Activated CD8-positive, alpha-beta memory T cell treated with anti-CD3 and anti-CD28 coated beads for 36 hours (primary cell): ENCODE results near the gene COX20. TPM values are rescaled to one million over a fixed set of nuclear protein-coding genes. Genes with fewer than 3 reads are reported as not detected.

Experiments used
- CTCF ChIA-PET: fragments of 350-600 bp; sonication (Branson Sonifier 250); formaldehyde crosslinking; loops from one replicate; lab custom pipeline; 2021; ENCODE audit warnings: antibody characterized with exemption; lab: Charles Lee
- POLR2A ChIA-PET: fragments of 350-600 bp; sonication (Branson Sonifier 250); formaldehyde crosslinking; loops from one replicate; lab custom pipeline; 2021; ENCODE audit warnings: antibody characterized with exemption; lab: Charles Lee
- total RNA-seq, 2 experiments: library from RNA; stranded (reverse); gene quantifications; one replicate each; pipeline ENCODE4 v1.2.3, GENCODE V29; 2021

Gene COX20
- total RNA-seq, 2 experiments from 2014 or later, result 35.3 to 39.7 TPM

GRCh38 chr1:244815600-244816099 is 19.8 kb upstream of the COX20 start:
- ChIA-PET POLR2A (no interaction called here), CTCF (interaction anchor here (0.6 to 1.3 kb wide), 2 partner anchors 19 to 81 kb away, joined by 3 to 4 read pairs; no protein-coding TSS in a partner anchor)

DNA sequence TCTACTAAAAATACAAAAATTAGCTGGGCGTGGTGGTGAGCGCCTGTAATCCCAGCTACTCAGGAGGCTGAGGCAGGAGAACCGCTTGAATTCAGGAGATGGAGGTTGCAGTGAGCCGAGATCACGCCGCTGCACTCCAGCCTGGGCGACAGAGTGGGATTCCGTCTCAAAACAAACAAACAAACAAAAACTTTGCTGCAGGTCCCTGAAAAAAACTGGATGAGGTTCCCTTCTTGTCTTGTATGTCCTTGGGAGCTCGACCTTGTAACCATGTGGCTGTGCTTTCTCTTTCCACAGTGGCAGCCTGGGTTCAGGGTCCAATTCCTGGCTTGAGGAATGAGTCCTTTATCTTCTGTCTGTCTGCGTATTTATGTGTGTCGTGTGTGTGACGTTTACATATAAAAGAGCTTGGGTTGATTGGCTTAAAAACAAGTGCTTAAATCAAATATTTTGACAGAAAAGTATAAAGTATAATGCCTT is 18.0 kb upstream of the COX20 start:
- ChIA-PET POLR2A (no interaction called here), CTCF (interaction anchor here (1.2 kb wide), 1 partner anchor 214 kb away, joined by 3 read pairs; no protein-coding TSS in a partner anchor)

- POLR2A ChIA-PET, result no interaction called here
- CTCF ChIA-PET, result interaction anchor here (0.6 kb wide), 1 partner anchor 204 kb away, joined by 3 read pairs; no protein-coding TSS in a partner anchor
These were observed 15.3 kb upstream of the COX20 start for GRCh38 chr1:244820131-244820530.

DNA sequence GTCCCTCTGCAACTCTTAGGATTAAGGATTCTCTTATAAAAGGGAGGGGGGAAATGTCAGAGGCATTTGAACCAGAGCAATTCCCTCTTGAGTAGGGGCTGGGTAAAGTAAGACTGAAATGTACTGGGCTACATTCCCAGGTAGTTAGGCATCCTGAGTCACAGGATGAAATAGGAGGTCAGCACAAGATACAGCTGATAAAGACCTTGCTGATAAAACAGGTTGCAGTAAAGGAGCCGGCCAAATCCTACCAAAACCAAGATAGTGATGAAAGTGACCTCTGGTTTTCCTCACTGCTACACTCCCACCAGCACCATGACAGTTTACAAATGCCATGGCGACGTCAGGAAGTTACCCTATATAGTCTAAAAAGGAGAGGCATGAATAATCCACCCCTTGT is 14.3 kb upstream of the COX20 start:
- ChIA-PET POLR2A (no interaction called here), CTCF (no interaction called here)

DNA sequence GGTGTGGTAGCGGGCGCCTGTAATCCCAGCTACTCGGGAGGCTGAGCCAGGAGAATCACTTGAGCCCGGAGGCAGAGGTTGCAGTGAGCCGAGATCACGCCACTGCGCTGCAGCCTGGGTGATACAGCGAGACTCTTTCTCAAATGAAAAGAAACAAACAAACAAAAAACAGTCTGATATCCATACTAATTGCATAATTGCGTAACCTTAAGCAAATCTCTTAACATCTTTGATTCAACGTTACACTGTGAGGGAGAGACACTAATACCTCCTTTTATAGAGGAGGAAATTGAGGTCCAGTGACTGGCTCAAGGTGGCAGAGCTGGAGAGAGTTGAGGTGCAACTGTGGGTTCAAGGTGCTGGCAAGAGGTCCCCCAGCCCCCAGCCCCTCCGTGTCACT is 12.6 kb upstream of the COX20 start:
- ChIA-PET POLR2A (no interaction called here), CTCF (no interaction called here)

GRCh38 chr1:244826712-244827111 is 8.7 kb upstream of the COX20 start:
- ChIA-PET POLR2A (no interaction called here), CTCF (interaction anchor here (0.7 kb wide), 1 partner anchor 31 kb away, joined by 4 read pairs; no protein-coding TSS in a partner anchor)

DNA sequence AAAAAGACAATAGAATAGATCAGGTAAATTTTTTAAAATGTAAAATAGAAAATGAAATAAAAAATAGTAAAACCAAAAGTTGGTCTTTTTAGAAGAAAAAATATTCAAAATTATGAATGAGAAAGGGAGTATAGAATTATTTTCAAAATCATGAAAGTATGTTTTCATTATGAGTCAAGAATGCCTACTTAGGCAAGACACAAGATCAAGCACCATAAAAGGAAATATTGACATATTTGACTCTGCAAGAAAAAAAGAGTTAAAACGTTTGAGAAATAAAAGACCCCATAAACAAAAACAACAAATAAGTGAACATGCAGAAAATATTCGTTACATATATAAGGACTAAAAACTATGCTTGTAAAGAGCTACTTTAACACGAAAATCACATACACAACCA is 4.8 kb upstream of the COX20 start:
- ChIA-PET CTCF (interaction anchor here (1.2 to 1.3 kb wide), 2 partner anchors 29 to 212 kb away, joined by 3 to 4 read pairs; no protein-coding TSS in a partner anchor), POLR2A (no interaction called here)

DNA sequence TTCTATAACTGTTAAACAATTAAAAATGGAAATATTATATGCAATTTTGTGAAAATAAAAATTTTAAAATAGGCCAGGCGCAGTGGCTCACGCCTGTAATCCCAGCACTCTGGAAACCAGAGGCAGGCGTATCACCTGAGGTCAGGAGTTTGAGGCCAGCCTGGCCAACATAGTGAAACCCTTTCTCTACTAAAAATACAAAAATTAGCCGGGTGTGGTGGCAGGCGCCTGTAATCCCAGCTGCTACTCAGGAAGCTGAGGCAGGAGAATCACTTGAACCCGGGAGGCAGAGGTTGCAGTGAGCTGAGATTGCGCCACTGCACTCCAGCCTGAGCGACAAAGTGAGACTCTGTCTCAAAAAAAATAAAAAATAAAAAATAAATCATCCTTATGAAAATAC is 2.2 kb upstream of the COX20 start:
- ChIA-PET POLR2A (interaction anchor here (0.7 to 5.5 kb wide), 3 partner anchors 30 to 188 kb away, joined by 3 to 112 read pairs (median 5); partner anchors contain the start of gene HNRNPU), CTCF (interaction anchor here (4.0 kb wide), 1 partner anchor 30 kb away, joined by 17 read pairs; the partner anchor contains the start of gene HNRNPU)

GRCh38 chr1:244833734-244834542 is 1.5 kb upstream of the COX20 start:
- ChIA-PET POLR2A (interaction anchor here (0.7 to 5.5 kb wide), 4 partner anchors 16 to 189 kb away, joined by 3 to 112 read pairs (median 10); partner anchors contain the start of gene HNRNPU), CTCF (interaction anchor here (1.1 to 4.0 kb wide), 2 partner anchors 18 to 30 kb away, joined by 3 to 17 read pairs; partner anchors contain the start of gene HNRNPU)

DNA sequence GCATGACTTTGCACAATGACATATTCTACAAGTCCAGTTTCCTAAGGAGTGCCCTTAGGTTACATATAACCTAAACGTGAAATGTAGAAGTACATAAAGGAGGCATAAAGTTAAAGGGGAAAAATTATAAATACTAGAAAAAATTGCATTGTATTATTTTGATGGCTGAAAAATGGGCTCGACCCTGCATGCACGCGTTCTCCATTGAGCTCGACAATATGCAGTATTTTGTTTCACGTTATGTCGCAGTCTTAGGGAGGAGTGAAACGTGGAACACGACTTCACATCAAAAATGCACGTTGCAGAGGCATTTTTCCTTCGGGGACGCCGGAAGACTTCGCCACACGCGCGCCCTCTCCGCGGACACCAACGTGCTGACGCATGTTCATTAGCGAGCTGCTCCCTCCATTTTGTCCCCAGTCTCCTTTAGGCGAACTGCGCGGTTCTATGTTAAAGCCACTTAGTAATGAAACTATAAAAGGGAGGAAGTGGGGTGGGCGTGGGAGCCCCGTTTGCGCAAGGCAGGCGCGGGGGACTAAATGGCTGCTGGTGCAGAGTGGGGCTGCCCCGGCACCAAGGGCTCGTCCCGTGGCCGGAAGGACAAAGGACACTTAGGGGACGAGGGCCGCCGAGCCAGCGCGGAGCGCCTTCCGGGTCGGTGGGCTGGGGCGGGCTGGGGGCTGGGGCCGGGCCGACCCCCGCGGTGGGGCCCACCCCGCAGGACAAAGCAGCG is 749 bp upstream of the COX20 start:
- ChIA-PET POLR2A (interaction anchor here (0.7 to 5.5 kb wide), 5 partner anchors 15 to 209 kb away, joined by 3 to 112 read pairs (median 5); partner anchors contain the start of gene HNRNPU), CTCF (interaction anchor here (0.7 to 4.0 kb wide), 4 partner anchors 16 to 136 kb away, joined by 3 to 17 read pairs (median 6); partner anchors contain the start of gene HNRNPU)

DNA sequence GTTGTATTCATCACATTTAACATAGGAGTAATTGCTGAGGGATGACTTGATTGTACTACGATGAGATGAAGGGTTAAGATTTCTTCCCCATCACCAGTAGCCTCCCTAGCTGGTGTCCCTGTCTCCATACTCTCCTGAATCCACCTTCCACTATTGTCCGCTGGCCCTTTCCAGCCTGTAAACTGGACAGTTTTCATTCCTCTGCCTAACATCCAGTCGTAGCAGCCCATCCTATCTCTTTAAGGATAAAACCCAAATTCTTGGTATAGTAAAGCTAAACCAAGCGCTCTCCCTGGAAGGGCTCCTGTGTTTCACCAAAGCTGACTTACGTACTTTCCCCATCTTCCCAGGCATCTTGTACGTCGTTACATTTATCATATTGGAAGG is 670 bp downstream of the COX20 start:
- ChIA-PET POLR2A (interaction anchor here (0.6 to 5.5 kb wide), 8 partner anchors 11 to 236 kb away, joined by 3 to 112 read pairs (median 5); partner anchors contain the start of gene HNRNPU), CTCF (interaction anchor here (1.1 to 4.0 kb wide), 4 partner anchors 15 to 206 kb away, joined by 3 to 17 read pairs (median 5); partner anchors contain the start of gene HNRNPU)

- ChIA-PET CTCF (interaction anchor here (1.1 to 4.0 kb wide), 3 partner anchors 17 to 206 kb away, joined by 3 to 17 read pairs (median 4); partner anchors contain the start of gene HNRNPU), POLR2A (interaction anchor here (0.7 to 5.5 kb wide), 7 partner anchors 10 to 210 kb away, joined by 4 to 112 read pairs (median 7); partner anchors contain the start of gene HNRNPU)
These were observed 1.1 kb downstream of the COX20 start for GRCh38 chr1:244836584-244836983.

DNA sequence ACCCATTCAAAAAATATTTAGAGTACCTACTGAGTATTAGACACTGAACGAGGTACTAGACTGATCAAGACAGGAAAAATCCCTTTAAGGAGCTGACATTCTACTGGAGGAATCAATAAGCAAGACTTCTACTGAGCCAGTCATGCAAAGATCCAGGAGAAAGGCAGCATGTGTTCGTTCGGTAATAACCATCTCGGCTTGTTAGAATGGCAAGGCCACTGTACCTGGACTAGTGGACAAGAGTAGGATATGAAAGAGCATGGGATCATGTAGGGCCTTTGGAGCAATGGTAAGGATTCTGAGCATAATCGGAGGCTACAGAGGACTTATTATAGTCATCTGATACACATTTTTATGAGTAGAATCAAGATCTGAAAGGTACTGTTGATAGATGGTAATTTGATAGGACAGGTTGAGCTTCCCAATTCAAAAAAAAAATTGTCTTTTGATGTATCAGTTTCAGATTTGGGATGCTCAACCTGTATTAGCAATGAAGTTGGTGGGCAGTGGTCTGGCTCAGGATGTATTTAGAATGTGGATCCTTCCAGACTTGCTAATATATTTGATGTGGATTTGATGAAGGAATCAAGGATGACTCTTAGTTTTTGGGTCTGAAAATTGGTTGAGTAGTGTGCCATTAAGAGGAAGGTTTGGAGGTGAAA is 2.3 kb downstream of the COX20 start:
- CTCF ChIA-PET, result no interaction called here
- POLR2A ChIA-PET, result interaction anchor here (1.2 to 5.5 kb wide), 3 partner anchors 9 to 26 kb away, joined by 5 to 112 read pairs (median 9); partner anchors contain the start of gene HNRNPU

- CTCF ChIA-PET, result interaction anchor here (0.9 to 1.4 kb wide), 3 partner anchors 17 to 38 kb away, joined by 3 read pairs; no protein-coding TSS in a partner anchor
These were observed 4.2 kb downstream of the COX20 start for GRCh38 chr1:244839656-244840055.

GRCh38 chr1:244840219-244840794 is 4.8 kb downstream of the COX20 start:
- ChIA-PET CTCF (interaction anchor here (0.9 to 1.4 kb wide), 3 partner anchors 17 to 39 kb away, joined by 3 read pairs; no protein-coding TSS in a partner anchor), POLR2A (interaction anchor here (1.6 kb wide), 1 partner anchor 19 kb away, joined by 6 read pairs; no protein-coding TSS in a partner anchor)

More at GRCh38 chr1:244839656-244840055, 4.2 kb downstream of the COX20 start:
- POLR2A ChIA-PET, result interaction anchor here (0.8 to 1.6 kb wide), 3 partner anchors 11 to 24 kb away, joined by 3 to 6 read pairs (median 6); partner anchors contain the start of gene HNRNPU

DNA sequence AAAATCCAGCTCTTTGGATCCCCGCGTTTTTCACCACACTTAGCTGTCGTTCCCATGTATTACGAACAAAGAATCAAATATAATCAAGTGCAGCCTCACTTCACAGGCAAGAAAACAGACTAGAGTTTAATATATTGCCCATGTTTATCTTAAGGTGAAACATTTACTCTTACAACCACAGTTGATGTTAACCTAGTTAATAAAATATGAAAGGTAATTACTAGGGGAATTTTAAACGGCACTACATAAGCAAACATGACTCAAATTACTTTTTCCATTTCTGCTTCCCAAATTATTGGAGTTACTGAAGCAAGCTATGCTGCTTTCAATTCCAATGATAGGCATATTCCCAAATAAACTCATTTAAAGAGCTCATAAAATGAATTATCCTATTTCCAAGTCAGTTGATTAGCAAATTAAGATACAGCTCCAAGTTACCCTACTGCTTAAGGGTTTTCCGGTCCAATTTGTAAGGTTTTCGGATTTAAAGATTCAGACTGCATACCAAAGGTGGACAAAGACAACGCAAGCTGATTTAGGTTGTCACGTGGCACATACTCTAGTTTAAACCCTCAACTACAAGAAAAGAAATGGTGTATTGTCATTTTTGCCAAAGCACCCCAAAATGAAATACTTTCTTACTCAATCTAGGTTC is 5.9 kb downstream of the COX20 start:
- POLR2A ChIA-PET, result interaction anchor here (0.7 kb wide), 1 partner anchor 14 kb away, joined by 3 read pairs; no protein-coding TSS in a partner anchor
- CTCF ChIA-PET, result no interaction called here
